Inferior parietal cortex (tissue), 1 donor: ENCODE results near the gene UFM1.
"Not testable (repeated sequence)": the region's sequence is repeated elsewhere in the genome, so short reads cannot be mapped to it uniquely, and the experiment has no call there.

Source experiments
- DNase-seq: peaks from one replicate; pipeline ENCODE4 v3.0.0-alpha.2; 2016; ENCODE audit errors: extremely low spot score

The UFM1 gene

DNA sequence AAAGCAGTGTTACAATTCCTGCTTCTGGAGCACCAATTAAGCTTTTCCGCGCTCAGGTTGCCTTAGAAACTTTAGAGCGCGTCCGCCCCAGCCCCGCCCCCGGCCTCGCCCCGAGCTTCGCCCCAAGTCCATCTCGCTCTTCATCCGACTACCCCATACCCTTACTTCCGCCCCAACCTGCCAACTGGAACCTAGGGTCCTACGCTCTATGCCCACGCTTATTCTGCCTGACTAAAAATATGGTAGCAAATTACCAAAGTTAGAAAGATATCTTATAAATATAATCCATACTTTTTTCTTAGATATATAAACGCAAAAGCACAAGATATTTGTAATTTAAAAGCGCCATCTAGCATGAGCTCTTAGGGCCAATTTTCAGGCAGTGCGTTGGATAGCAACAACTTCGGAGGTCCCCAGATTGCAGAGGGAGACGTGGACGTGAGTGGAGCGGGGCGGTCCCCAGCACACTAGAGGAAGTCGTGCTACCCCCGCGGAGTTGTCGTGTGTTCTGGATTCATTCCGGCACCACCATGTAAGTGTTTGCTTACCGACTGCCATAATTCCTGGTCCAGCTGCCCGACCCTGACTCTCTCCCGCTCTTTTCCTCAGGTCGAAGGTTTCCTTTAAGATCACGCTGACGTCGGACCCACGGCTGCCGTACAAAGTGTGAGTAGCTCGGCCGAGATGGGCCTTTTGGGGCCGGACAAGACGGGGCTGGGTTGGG lies at the start of gene UFM1:
TSS of gene UFM1 (plus strand) at position 462 of the 724 bp plus-strand sequence. CDS start at position 531, 69 bp downstream.
- DNase-seq: peak; percentile 92

DNA sequence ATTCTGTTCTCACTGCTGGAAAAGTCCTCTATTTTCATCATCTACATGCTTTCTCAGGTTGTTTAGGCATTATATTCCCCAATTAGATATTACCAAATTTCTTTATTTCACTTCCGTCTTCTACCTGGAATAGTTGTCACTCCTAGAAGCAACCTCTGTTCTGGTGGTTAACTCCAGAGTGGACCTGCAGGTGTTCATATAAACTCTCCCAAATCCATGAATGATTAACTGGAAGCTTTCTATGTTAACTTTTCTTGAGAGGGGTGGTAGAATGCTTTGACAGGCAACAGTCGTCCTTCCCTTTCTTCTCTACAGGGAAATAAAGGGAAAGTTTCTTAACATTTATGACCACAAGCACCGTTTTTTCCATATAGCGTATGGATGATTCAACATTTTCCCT lies 48.4 kb upstream of the UFM1 start:
- DNase-seq: no peak

DNA sequence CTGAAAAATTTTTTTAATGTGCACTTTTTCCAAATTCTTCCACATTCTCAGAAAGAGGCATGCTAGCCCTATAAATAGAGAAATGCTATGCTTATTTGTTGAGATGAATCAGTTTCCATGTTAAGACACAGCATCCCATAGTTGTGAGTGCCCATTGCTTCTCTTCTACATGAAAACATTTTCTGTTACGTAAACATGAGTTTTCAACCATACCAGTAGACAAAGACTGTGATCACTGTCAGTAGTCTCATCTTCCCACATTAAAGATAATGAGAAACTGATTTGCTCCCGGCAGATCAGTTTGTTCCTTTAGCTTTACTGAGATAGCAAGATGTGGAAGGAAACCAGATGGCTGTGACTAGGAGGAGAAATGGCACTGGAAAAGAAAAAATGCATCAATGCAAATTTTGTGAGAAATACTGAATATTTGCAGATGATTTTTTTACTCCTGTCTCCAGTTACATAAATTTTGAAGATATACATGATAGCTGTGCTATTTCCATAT lies 45.8 kb upstream of the UFM1 start:
- DNase-seq: peak; percentile 65

DNA sequence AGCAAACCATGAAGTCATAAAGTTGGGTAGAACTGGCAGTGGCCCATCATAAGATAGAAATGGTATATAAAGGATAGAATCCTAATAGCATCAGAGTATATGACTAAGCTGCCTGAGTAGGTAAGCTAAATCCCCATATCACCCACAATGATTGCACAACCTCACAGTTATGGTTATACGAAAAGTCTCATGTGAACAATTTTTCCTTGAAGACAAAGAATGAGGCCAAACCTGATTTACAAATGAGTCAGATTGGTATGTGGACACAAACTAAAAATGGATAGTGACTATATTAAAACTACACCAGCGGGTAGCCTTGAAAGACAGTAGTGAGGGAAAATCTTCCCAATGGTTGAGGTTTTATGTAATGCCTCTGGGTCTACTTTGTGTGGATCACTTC lies 40.9 kb upstream of the UFM1 start:
- DNase-seq: peak; percentile 59

GRCh38 chr13:38309397-38309796 lies 40.3 kb upstream of the UFM1 start:
- no peak for DNase-seq

- not testable (repeated sequence) for DNase-seq
Observed at GRCh38 chr13:38311175-38311574, 38.5 kb upstream of the UFM1 start.

DNA sequence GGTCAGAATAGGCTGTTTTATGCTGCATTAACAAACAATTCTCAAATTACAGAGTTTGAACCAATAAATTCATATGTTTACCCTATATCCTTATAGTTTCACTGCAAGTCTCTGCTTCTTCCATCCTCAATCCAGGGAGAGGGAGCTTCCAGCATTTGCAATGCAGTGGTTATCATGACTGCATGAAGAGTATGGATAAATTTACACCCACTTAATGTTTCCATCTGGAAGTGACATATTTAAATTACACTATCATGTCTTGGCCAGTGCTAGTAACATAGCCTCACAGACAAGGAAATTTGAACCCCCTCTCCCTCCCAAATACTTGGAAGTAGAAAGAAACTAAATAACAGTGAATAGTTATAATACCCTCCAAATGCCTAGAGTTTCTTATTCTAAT lies 33.5 kb upstream of the UFM1 start:
- DNase-seq: no peak

- DNase-seq: no peak
Observed at GRCh38 chr13:38321654-38322053, 28.0 kb upstream of the UFM1 start.

DNA sequence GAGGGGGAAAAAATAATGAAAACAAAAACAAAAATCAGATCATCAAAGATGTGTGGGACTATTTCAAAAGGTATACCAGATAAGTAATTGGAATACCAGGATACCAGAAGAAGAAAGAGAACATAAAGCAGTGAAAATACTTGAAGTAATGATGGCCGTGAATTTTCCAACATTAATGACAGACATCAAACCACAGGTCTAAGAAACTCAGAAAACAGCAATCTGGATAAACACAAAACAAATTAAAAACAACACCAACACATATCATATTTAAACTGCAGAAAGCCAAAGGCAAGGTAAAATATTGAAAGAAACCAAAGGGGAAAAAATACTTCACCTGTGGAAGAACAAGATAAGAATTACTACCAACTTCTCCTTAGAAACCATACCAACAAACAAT lies 24.2 kb upstream of the UFM1 start:
- no peak for DNase-seq

DNA sequence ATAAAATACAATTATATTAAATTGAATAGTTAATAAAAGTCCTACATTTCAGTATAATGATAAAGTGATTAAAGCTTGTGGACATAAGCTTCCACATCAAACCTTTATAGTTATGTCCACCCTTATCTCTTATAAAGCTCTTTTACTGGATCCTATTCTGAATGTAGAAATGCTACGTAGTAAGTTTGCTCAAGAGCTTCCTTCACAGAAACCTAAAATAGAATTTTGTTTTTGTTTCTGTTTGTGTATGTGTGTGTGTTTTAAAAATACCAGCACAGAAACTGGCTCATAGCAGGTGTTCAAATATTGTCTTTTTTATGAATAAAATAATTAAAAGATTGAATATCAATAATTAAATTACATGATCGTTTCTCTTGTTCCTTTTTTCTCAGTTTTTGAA lies 21.0 kb upstream of the UFM1 start:
- no peak for DNase-seq

GRCh38 chr13:38334845-38335244 lies 14.8 kb upstream of the UFM1 start:
- DNase-seq: no peak

- DNase-seq: no peak
Observed at GRCh38 chr13:38338089-38338488, 11.6 kb upstream of the UFM1 start.

GRCh38 chr13:38340624-38341023 lies 9.0 kb upstream of the UFM1 start:
- DNase-seq: no peak

DNA sequence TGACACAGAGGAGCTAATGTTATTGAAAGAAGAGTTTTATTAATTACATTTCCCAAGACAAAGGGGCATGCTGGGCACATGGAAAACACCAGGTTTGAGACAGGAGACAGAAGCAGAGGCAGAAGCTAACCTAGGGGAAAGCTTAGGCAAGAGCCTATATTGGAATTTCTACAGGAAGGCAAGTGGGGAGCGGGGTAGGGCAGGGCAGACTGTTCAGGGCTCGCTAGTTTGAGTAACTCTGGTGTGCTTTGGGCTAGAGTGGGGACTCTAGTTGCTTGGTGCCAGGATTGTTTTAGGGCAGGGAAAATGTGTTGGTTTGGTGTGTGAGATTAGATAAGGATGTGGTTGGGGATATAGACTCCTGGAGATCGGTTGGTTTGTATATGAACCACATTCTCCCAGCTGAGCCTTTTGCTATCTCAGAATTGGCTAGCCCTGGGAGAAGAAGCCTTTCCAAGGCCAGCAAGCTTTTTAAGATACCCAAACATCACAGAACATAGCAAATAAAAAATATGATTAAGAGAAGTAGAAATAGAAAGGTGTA lies 8.4 kb upstream of the UFM1 start:
- DNase-seq: no peak

DNA sequence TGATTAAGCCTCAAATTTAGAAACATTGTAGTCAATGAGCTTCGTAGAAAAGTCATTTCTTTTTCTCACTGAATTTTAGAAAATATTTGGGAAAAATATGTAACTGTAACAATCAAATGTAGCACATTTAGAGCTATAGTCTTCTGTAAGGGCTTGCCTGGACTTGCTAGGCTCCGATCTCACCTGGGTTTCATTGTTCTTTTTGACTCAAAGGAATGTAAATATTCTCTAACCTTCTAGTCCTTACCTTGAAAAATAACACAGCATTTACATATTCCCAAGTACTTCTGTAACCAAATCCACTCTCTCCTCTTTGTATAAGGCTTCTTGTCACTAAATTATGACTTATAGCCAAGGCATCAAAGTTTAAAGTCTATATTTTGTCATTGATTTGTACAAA lies 2.9 kb upstream of the UFM1 start:
- no peak for DNase-seq

GRCh38 chr13:38348861-38349389 lies 726 bp upstream of the UFM1 start:
- DNase-seq: peak; percentile 56

GRCh38 chr13:38350114-38350617 lies 515 bp downstream of the UFM1 start:
- no peak for DNase-seq

DNA sequence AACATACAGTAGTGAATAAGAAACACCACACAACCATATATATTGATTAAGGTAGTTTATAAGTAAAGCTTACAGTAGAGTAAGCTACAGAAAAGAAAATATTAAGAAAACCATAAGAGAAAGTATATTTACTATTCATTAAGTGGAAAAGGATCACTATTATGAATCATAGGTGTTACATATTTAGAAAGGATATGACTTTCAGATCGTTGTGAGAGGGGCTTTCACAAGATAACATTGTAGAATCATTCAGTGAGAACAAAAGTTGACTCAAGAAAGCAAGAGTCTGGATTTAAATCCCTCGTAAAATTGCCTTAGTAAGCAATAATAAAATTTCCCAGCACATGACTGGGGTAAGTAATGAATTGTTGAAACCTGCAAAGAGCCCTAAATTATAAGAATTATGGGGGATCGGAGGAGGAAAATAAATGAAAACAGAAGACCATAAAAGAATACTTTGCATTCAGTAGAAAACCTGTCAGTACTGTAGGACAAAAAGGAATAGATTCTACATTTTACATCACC lies 6.0 kb downstream of the UFM1 start:
- DNase-seq: no peak

DNA sequence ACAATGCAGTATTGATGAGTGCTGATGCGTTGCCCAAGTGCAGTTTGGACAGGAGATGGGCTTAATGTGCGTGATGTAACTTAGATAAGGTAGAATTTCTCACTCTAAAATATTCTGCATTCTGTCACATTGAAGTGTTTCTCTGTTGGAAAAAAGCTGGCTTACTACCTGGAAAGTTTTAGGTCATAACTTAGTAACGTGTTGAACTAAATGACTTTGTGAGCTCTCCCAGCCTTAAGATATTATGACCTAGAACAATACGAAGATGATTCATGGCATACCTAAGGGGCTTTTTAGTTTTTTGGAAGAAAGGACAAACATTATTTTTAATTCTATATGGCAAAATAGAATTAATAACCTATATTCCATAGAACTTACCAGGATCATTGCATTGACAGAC lies 9.0 kb downstream of the UFM1 start:
- no peak for DNase-seq

DNA sequence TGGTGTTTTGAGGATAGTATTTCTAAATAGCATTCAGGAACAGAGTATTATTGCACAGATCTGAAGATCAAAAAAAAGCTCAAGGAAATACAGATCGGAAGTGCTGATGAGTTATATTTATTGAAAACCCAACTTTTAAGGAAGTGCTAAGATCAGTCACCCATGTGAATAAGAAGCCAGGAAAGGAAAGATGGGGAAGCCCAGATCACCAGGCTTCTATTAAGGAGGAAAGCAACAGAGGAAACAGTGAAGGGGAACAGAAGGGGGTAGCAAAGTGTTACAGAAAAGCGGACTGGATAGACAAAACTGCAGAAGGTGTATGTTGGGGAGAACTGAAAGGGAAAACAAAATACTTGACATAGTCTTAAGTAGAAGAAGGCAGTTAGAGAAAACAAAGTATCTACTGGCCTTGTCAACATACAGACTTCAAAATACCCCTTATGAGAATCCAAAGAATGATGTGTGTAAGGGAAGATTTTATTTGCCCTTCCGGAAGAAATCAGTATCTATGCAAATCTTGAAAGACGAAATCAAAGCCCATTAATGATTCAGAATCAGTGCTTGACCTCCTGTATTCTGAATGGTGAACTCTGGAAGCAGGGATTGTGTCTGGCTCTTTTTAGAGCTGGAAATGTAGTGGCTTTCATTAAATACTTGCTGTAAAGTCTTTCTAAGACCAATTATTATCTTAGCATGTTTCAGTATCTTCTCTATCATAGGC lies 12.1 kb downstream of the UFM1 start:
- no peak for DNase-seq

GRCh38 chr13:38363219-38363618 lies 13.6 kb downstream of the UFM1 start:
- DNase-seq: no peak

DNA sequence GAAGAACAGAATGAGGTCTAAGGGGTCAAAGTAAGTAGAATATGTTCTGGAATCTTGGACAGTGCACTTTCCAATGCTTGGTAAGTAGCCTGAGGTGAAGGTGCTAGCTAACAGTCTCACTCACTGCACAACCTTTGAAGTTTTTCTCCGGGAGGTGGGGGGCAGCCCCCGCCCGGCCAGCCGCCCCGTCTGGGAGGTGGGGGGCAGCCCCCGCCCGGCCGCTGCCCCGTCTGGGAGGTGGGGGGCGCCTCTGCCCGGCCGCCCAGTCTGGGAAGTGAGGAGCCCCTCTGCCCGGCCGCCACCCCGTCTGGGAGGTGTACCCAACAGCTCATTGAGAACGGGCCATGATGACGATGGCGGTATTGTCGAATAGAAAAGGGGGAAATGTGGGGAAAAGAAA lies 14.1 kb downstream of the UFM1 start:
- DNase-seq: not testable (repeated sequence)
